KMS-11 (cell line): Measurements from ENCODE around the gene LETMD1.

Source experiments
- H2AFZ ChIP-seq: fragments of 200-600 bp; sonication (generic); 2 replicates; pipeline ENCODE4 v1.6.1; 2016; ENCODE audit warnings: antibody characterized with exemption, mixed run types, low read depth
- H3K27ac ChIP-seq: fragments of 200-600 bp; sonication (generic); 2 replicates; pipeline ENCODE4 v1.6.1; 2016; ENCODE audit warnings: mild to moderate bottlenecking, mixed run types
- H3K27me3 ChIP-seq: fragments of 200-600 bp; sonication (generic); 2 replicates; pipeline ENCODE4 v1.6.1; 2017; ENCODE audit warnings: mild to moderate bottlenecking, low read depth, mixed run types, moderate library complexity; ENCODE audit not compliant: insufficient read depth
- H3K36me3 ChIP-seq: fragments of 200-600 bp; sonication (generic); 2 replicates; pipeline ENCODE4 v1.6.1; 2017; ENCODE audit warnings: mild to moderate bottlenecking, mixed run types; ENCODE audit not compliant: insufficient read depth
- H3K4me1 ChIP-seq: fragments of 200-600 bp; sonication (generic); 2 replicates; pipeline ENCODE4 v1.6.1; 2016; ENCODE audit warnings: mild to moderate bottlenecking, low read depth, mixed run types; ENCODE audit not compliant: poor library complexity, severe bottlenecking
- H3K4me2 ChIP-seq: fragments of 200-600 bp; sonication (generic); 2 replicates; pipeline ENCODE4 v1.7.0; 2016; ENCODE audit warnings: mild to moderate bottlenecking, mixed run types
- H3K4me3 ChIP-seq: fragments of 200-600 bp; sonication (generic); IDR thresholded peaks from 2 replicates; pipeline ENCODE4 v1.6.1; 2017; ENCODE audit warnings: low read depth, low read length, mixed read lengths; ENCODE audit not compliant: insufficient read depth
- H3K79me2 ChIP-seq: fragments of 200-600 bp; sonication (generic); 2 replicates; pipeline ENCODE4 v1.6.1; 2016; ENCODE audit warnings: low read depth, mixed run types; ENCODE audit not compliant: insufficient read depth
- H3K9ac ChIP-seq: fragments of 200-600 bp; sonication (generic); 2 replicates; pipeline ENCODE4 v1.6.1; 2016; ENCODE audit warnings: mild to moderate bottlenecking, mixed run types
- H4K20me1 ChIP-seq: fragments of 200-600 bp; sonication (generic); 2 replicates; pipeline ENCODE4 v1.6.1; 2016; ENCODE audit warnings: mild to moderate bottlenecking, mixed run types; ENCODE audit not compliant: insufficient read depth
- CTCF ChIP-seq: fragments of 200-600 bp; sonication (generic); conservative IDR thresholded peaks from 2 replicates; pipeline ENCODE4 v1.6.1; 2017; ENCODE audit warnings: low read depth, mild to moderate bottlenecking, antibody characterized with exemption, low read length, moderate library complexity, mixed read lengths

The LETMD1 gene

GRCh38 chr12:51087818-51088217, 39.7 kb downstream of the LETMD1 start:
- no peak overlapping the region for H3K27ac ChIP-seq
- H3K79me2 ChIP-seq, result no peaks in the 10 kb centered on the region
- no peak overlapping the region for H3K4me2 ChIP-seq
- H4K20me1 ChIP-seq, result no peaks in the 10 kb centered on the region
- no peak overlapping the region for H3K4me3 ChIP-seq
- TF ChIP-seq CTCF, result no peak
- H3K27me3 ChIP-seq, result no peaks in the 10 kb centered on the region
- H2AFZ ChIP-seq, result no peak overlapping the region
- no peaks in the 10 kb centered on the region for H3K36me3 ChIP-seq
- H3K4me1 ChIP-seq, result no peaks in the 10 kb centered on the region
- no peak overlapping the region for H3K9ac ChIP-seq

GRCh38 chr12:51090705-51091229, 42.6 kb downstream of the LETMD1 start:
- Histone ChIP-seq H3K27me3 (no peaks in the 10 kb centered on the region), H3K4me2 (no peak overlapping the region)
- no peak for TF ChIP-seq CTCF

GRCh38 chr12:51098611-51099010, 50.5 kb downstream of the LETMD1 start:
- H2AFZ ChIP-seq, result no peak overlapping the region
- H3K4me1 ChIP-seq, result no peaks in the 10 kb centered on the region
- no peak overlapping the region for H3K9ac ChIP-seq
- no peak overlapping the region for H3K4me3 ChIP-seq
- no peak overlapping the region for H3K4me2 ChIP-seq
- H3K36me3 ChIP-seq, result no peaks in the 10 kb centered on the region
- H3K27me3 ChIP-seq, result no peaks in the 10 kb centered on the region
- TF ChIP-seq CTCF, result no peak
- no peaks in the 10 kb centered on the region for H3K79me2 ChIP-seq
- H3K27ac ChIP-seq, result no peak overlapping the region
- H4K20me1 ChIP-seq, result no peaks in the 10 kb centered on the region

More at GRCh38 chr12:51090705-51091229, 42.6 kb downstream of the LETMD1 start:
- H3K4me1 ChIP-seq, result no peaks in the 10 kb centered on the region
- H3K4me3 ChIP-seq, result no peak overlapping the region
- H2AFZ ChIP-seq, result no peak overlapping the region
- no peak overlapping the region for H3K27ac ChIP-seq
- no peaks in the 10 kb centered on the region for H3K79me2 ChIP-seq
- H4K20me1 ChIP-seq, result no peaks in the 10 kb centered on the region
- no peaks in the 10 kb centered on the region for H3K36me3 ChIP-seq
- no peak overlapping the region for H3K9ac ChIP-seq

GRCh38 chr12:51103977-51104376, 55.9 kb downstream of the LETMD1 start:
- H3K4me3 ChIP-seq, result no peak overlapping the region
- TF ChIP-seq CTCF, result no peak
- no peaks in the 10 kb centered on the region for H4K20me1 ChIP-seq
- no peak overlapping the region for H3K4me2 ChIP-seq
- H3K36me3 ChIP-seq, result no peaks in the 10 kb centered on the region
- no peak overlapping the region for H2AFZ ChIP-seq
- H3K27ac ChIP-seq, result no peak overlapping the region
- H3K79me2 ChIP-seq, result no peaks in the 10 kb centered on the region
- H3K9ac ChIP-seq, result no peak overlapping the region
- no peaks in the 10 kb centered on the region for H3K4me1 ChIP-seq
- H3K27me3 ChIP-seq, result no peaks in the 10 kb centered on the region

- no peak overlapping the region for H3K9ac ChIP-seq
- H3K27ac ChIP-seq, result no peak overlapping the region
- no peak for TF ChIP-seq CTCF
- H4K20me1 ChIP-seq, result no peaks in the 10 kb centered on the region
- no peaks in the 10 kb centered on the region for H3K4me1 ChIP-seq
- no peaks in the 10 kb centered on the region for H3K36me3 ChIP-seq
- no peak overlapping the region for H2AFZ ChIP-seq
- H3K79me2 ChIP-seq, result no peaks in the 10 kb centered on the region
- no peak overlapping the region for H3K4me2 ChIP-seq
- no peak overlapping the region for H3K4me3 ChIP-seq
- H3K27me3 ChIP-seq, result no peaks in the 10 kb centered on the region
Measured at GRCh38 chr12:51108136-51108535, 60.0 kb downstream of the LETMD1 start.
